Measurements from ENCODE around the gene PEX14.

DNA sequence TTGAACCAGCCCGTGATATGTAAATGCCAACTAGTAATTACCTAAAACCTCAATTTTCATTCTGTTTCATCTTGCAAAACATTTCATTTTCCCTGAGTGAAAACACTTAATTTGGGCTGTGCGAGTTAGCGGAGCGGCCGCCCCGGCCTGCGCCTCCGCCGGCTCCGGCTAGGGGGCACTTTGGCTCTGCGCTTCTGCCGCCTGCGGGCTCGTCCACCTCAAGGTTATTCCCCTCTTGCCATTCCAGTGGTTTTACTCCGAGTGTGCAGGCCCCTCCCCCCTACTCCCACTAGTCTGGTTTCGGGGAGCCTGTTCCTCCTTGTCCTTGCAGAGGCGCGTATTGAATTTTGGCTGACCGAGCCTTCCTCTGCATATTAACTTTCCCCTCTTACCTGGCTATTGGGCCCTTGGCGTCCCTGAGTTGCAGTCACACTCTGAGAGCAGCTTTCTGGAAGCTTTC is 55.6 kb downstream of the PEX14 start:
- TF ChIP-seq SIN3A (IDR thresholded peaks at IDR 0.05; ENCODE audit: borderline replicate concordance, insufficient read depth, low read depth, low read length): no peak
- TF ChIP-seq, protein P1, sequence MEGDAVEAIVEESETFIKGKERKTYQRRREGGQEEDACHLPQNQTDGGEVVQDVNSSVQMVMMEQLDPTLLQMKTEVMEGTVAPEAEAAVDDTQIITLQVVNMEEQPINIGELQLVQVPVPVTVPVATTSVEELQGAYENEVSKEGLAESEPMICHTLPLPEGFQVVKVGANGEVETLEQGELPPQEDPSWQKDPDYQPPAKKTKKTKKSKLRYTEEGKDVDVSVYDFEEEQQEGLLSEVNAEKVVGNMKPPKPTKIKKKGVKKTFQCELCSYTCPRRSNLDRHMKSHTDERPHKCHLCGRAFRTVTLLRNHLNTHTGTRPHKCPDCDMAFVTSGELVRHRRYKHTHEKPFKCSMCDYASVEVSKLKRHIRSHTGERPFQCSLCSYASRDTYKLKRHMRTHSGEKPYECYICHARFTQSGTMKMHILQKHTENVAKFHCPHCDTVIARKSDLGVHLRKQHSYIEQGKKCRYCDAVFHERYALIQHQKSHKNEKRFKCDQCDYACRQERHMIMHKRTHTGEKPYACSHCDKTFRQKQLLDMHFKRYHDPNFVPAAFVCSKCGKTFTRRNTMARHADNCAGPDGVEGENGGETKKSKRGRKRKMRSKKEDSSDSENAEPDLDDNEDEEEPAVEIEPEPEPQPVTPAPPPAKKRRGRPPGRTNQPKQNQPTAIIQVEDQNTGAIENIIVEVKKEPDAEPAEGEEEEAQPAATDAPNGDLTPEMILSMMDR (IDR thresholded peaks at IDR 0.05): peak; percentile 96

Data from Panc1 (cell line).